ENCODE measurements around the gene TRAF3IP3. TPM values are rescaled to one million over a fixed set of nuclear protein-coding genes. Genes with fewer than 3 reads are reported as not detected.

Gene TRAF3IP3
- total and polyA plus RNA-seq, 12 donors: 0.45 to 8.0 (median 0.77) TPM

GRCh38 chr1:209774592-209774991 is 18.7 kb downstream of the TRAF3IP3 start:
- intact Hi-C loops (cut with DNase I): no loop called here

GRCh38 chr1:209775678-209776077 is 19.8 kb downstream of the TRAF3IP3 start:
- Histone ChIP-seq H3K36me3 (peaks cover 0 to 69% (median 0%) of the 10 kb centered on the region in 9 donors), H3K27ac (no peak overlapping the region), H3K4me1 (peaks cover 0 to 8% (median 0%) of the 10 kb centered on the region in 9 donors), H3K27me3 (no peaks in the 10 kb centered on the region), H3K4me3 (no peak overlapping the region), H3K9me3 (no peaks in the 10 kb centered on the region)
- ATAC-seq: no peak
- 57 to 71% methylated on average over 2 of the region's 2 CpGs for WGBS, 2 donors
- intact Hi-C loops (cut with DNase I): no loop called here
- TF ChIP-seq CTCF (IDR thresholded peaks at IDR 0.05): no peak
- DNase-seq: no peak

More at GRCh38 chr1:209774592-209774991, 18.7 kb downstream of the TRAF3IP3 start:
- Histone ChIP-seq H3K4me3 (no peak overlapping the region), H3K27me3 (no peaks in the 10 kb centered on the region), H3K9me3 (no peaks in the 10 kb centered on the region), H3K4me1 (peaks cover 0 to 15% (median 7%) of the 10 kb centered on the region in 9 donors), H3K27ac (peak overlapping the region in 1 of 10 donors; percentile 5), H3K36me3 (peaks cover 0 to 59% (median 0%) of the 10 kb centered on the region in 9 donors)
- ATAC-seq (no peak), DNase-seq (no peak)
- no peak for TF ChIP-seq CTCF (IDR thresholded peaks at IDR 0.05)
- 90 to 91% methylated on average over 1 of the region's 1 CpG for WGBS, 2 donors

GRCh38 chr1:209777587-209777986 is 21.7 kb downstream of the TRAF3IP3 start:
- Histone ChIP-seq H3K36me3 (peaks cover 0 to 85% (median 0%) of the 10 kb centered on the region in 9 donors), H3K27ac (no peak overlapping the region), H3K27me3 (no peaks in the 10 kb centered on the region), H3K4me3 (no peak overlapping the region), H3K9me3 (no peaks in the 10 kb centered on the region), H3K4me1 (peaks cover 0 to 8% (median 0%) of the 10 kb centered on the region in 9 donors)
- ATAC-seq: no peak
- intact Hi-C loops (cut with DNase I): no loop called here
- no peak for DNase-seq
- TF ChIP-seq CTCF (IDR thresholded peaks at IDR 0.05): no peak
- 91 to 95% methylated on average over 2 of the region's 2 CpGs for WGBS, 2 donors

- Histone ChIP-seq H3K4me3 (no peak overlapping the region), H3K36me3 (peaks cover 0 to 87% (median 0%) of the 10 kb centered on the region in 9 donors), H3K27me3 (no peaks in the 10 kb centered on the region), H3K4me1 (peaks cover 0 to 9% (median 5%) of the 10 kb centered on the region in 9 donors), H3K27ac (no peak overlapping the region), H3K9me3 (no peaks in the 10 kb centered on the region)
- TF ChIP-seq CTCF (IDR thresholded peaks at IDR 0.05): no peak
- ATAC-seq (no peak), DNase-seq (no peak)
- intact Hi-C loops (cut with DNase I): no loop called here
- 97 to 100% methylated on average over 1 of the region's 1 CpG for WGBS, 2 donors
These were observed 22.2 kb downstream of the TRAF3IP3 start for GRCh38 chr1:209778102-209778501.

Measured in heart right ventricle (tissue), 16 donors.